Suppressor macrophage (primary cell): ENCODE data around the gene SHANK3.

Source experiments
- DNase-seq, 4 experiments: peaks; one replicate each; pipeline ENCODE4 v3.0.0-alpha.2; 2020 to 2022

The SHANK3 gene

GRCh38 chr22:50699756-50700386 lies 27.2 kb downstream of the SHANK3 start:
- no peak for DNase-seq

GRCh38 chr22:50700387-50701075 lies 27.9 kb downstream of the SHANK3 start:
- DNase-seq: no peak

- no peak for DNase-seq
Observed at GRCh38 chr22:50701076-50701419, 28.4 kb downstream of the SHANK3 start.

- no peak for DNase-seq
Observed at GRCh38 chr22:50701428-50702154, 29.0 kb downstream of the SHANK3 start.

GRCh38 chr22:50702261-50702671 lies 29.6 kb downstream of the SHANK3 start:
- DNase-seq: no peak

- no peak for DNase-seq
Observed at GRCh38 chr22:50702821-50703725, 30.4 kb downstream of the SHANK3 start.

GRCh38 chr22:50703726-50704509 lies 31.3 kb downstream of the SHANK3 start:
- no peak for DNase-seq

- no peak for DNase-seq
Observed at GRCh38 chr22:50704510-50705218, 32.0 kb downstream of the SHANK3 start.

GRCh38 chr22:50705219-50705691 lies 32.6 kb downstream of the SHANK3 start:
- DNase-seq: no peak

- DNase-seq: no peak
Observed at GRCh38 chr22:50705851-50706351, 33.3 kb downstream of the SHANK3 start.

- DNase-seq: no peak
Observed at GRCh38 chr22:50706481-50707125, 34.0 kb downstream of the SHANK3 start.

- no peak for DNase-seq
Observed at GRCh38 chr22:50708474-50708873, 35.9 kb downstream of the SHANK3 start.

GRCh38 chr22:50708996-50709395 lies 36.4 kb downstream of the SHANK3 start:
- DNase-seq: no peak

- DNase-seq: no peak
Observed at GRCh38 chr22:50710221-50710620, 37.6 kb downstream of the SHANK3 start.

- no peak for DNase-seq
Observed at GRCh38 chr22:50710886-50711285, 38.3 kb downstream of the SHANK3 start.

GRCh38 chr22:50711446-50712340 lies 39.1 kb downstream of the SHANK3 start:
- DNase-seq: no peak

- DNase-seq: no peak
Observed at GRCh38 chr22:50712341-50713007, 39.9 kb downstream of the SHANK3 start.

- no peak for DNase-seq
Observed at GRCh38 chr22:50713008-50713385, 40.4 kb downstream of the SHANK3 start.

GRCh38 chr22:50713571-50714056 lies 41.0 kb downstream of the SHANK3 start:
- no peak for DNase-seq
